Measurements from ENCODE around the gene STRIT1. TPM values are rescaled to one million over a fixed set of nuclear protein-coding genes. Genes with fewer than 3 reads are reported as not detected.
"Not testable (repeated sequence)": the region's sequence is repeated elsewhere in the genome, so short reads cannot be mapped to it uniquely, and the experiment has no call there.

The STRIT1 gene
- total RNA-seq, 1 experiment from 2014 or later, result not detected

GRCh38 chr3:155283092-155284056, 10.1 kb downstream of the STRIT1 start:
- intact Hi-C loops (cut with micrococcal nuclease; ENCODE audit: unreplicated experiment), result loop anchor here (1.0 to 2.0 kb wide), 3 partner anchors 13 to 37 kb away; no protein-coding TSS in a partner anchor
- no peak overlapping the region for H3K27ac Mint-ChIP-seq (ENCODE audit: unreplicated experiment)
- no peaks in the 10 kb centered on the region for H3K27me3 Mint-ChIP-seq (ENCODE audit: unreplicated experiment)
- no peaks in the 10 kb centered on the region for H3K4me1 Mint-ChIP-seq (ENCODE audit: low read depth, unreplicated experiment)
- BruUV-seq (replicated peaks), result no TSS peak
- H3K4me3 Mint-ChIP-seq (ENCODE audit: low read depth, unreplicated experiment), result no peak overlapping the region
- CTCF ChIA-PET, result interaction anchor here (1.1 kb wide), 1 partner anchor 25 kb away, joined by 3 read pairs; no protein-coding TSS in a partner anchor
- TF ChIP-seq CTCF (IDR thresholded peaks at IDR 0.05; ENCODE audit: unreplicated experiment), result no peak
- H3K9me3 Mint-ChIP-seq (ENCODE audit: low read depth, unreplicated experiment), result peaks cover 15% of the 10 kb centered on the region
- no peaks in the 10 kb centered on the region for H3K36me3 Mint-ChIP-seq (ENCODE audit: insufficient read depth, unreplicated experiment)
- peak; percentile 21 for DNase-seq

GRCh38 chr3:155282385-155283091, 10.9 kb downstream of the STRIT1 start:
- Mint-ChIP-seq H3K27me3 (ENCODE audit: unreplicated experiment) (no peaks in the 10 kb centered on the region), H3K4me1 (ENCODE audit: low read depth, unreplicated experiment) (no peaks in the 10 kb centered on the region), H3K36me3 (ENCODE audit: insufficient read depth, unreplicated experiment) (no peaks in the 10 kb centered on the region), H3K27ac (ENCODE audit: unreplicated experiment) (no peak overlapping the region), H3K9me3 (ENCODE audit: low read depth, unreplicated experiment) (peaks cover 15% of the 10 kb centered on the region), H3K4me3 (ENCODE audit: low read depth, unreplicated experiment) (no peak overlapping the region)
- no TSS peak for BruUV-seq (replicated peaks)
- TF ChIP-seq CTCF (IDR thresholded peaks at IDR 0.05; ENCODE audit: unreplicated experiment), result no peak
- DNase-seq, result peak; percentile 67
- CTCF ChIA-PET, result no interaction called here
- intact Hi-C loops (cut with micrococcal nuclease; ENCODE audit: unreplicated experiment), result loop anchor here (1.0 to 2.0 kb wide), 3 partner anchors 12 to 38 kb away; no protein-coding TSS in a partner anchor

- DNase-seq, result no peak
- no TSS peak for BruUV-seq (replicated peaks)
- intact Hi-C loops (cut with micrococcal nuclease; ENCODE audit: unreplicated experiment), result loop anchor here (2.0 kb wide), 2 partner anchors 31 to 39 kb away; no protein-coding TSS in a partner anchor
- Mint-ChIP-seq H3K36me3 (ENCODE audit: insufficient read depth, unreplicated experiment) (no peaks in the 10 kb centered on the region), H3K4me1 (ENCODE audit: low read depth, unreplicated experiment) (no peaks in the 10 kb centered on the region), H3K9me3 (ENCODE audit: low read depth, unreplicated experiment) (peaks cover 15% of the 10 kb centered on the region), H3K27me3 (ENCODE audit: unreplicated experiment) (no peaks in the 10 kb centered on the region), H3K27ac (ENCODE audit: unreplicated experiment) (no peak overlapping the region), H3K4me3 (ENCODE audit: low read depth, unreplicated experiment) (no peak overlapping the region)
- TF ChIP-seq CTCF (IDR thresholded peaks at IDR 0.05; ENCODE audit: unreplicated experiment), result no peak
- CTCF ChIA-PET, result no interaction called here
Observed at GRCh38 chr3:155281912-155282311, 11.6 kb downstream of the STRIT1 start.

GRCh38 chr3:155276089-155276488, 17.4 kb downstream of the STRIT1 start:
- DNase-seq; H3K36me3 Mint-ChIP-seq (ENCODE audit: insufficient read depth, unreplicated experiment); CTCF ChIA-PET; H3K4me3 Mint-ChIP-seq (ENCODE audit: low read depth, unreplicated experiment); H3K4me1 Mint-ChIP-seq (ENCODE audit: low read depth, unreplicated experiment); BruUV-seq (replicated peaks); H3K27ac Mint-ChIP-seq (ENCODE audit: unreplicated experiment); intact Hi-C loops (cut with micrococcal nuclease; ENCODE audit: unreplicated experiment); H3K27me3 Mint-ChIP-seq (ENCODE audit: unreplicated experiment): not testable (repeated sequence)
- H3K9me3 Mint-ChIP-seq (ENCODE audit: low read depth, unreplicated experiment), result peaks cover 15% of the 10 kb centered on the region

DNA sequence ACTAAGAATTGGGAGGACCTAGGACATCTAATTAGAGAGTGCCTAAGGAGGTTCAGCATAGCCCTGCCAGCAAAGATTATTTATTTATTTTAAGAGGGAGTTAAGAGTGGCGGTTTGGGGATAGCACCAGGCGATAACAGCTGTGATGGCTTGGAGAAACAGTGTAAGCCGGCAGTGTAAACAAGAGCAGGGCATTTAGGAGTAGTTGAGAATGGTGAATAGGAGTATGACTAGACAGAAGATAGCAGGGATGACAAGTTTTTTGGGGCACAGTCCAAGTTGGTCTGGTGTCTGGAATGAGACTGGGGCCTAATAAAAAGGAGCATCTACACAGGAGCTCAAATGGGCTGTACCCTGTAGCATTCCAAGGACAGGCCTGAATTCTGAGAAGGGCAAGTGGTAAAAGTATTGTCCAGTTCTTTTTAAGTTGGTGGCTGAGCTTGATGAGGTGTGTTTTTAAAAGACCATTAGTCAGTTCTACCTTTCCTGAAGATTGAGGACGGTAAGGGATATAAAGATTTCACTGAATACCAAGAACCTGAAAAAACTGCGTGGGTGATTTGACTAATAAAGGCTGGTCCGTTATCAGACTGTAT, 18.2 kb downstream of the STRIT1 start:
- H3K4me3 Mint-ChIP-seq (ENCODE audit: low read depth, unreplicated experiment); H3K36me3 Mint-ChIP-seq (ENCODE audit: insufficient read depth, unreplicated experiment); BruUV-seq (replicated peaks); H3K27me3 Mint-ChIP-seq (ENCODE audit: unreplicated experiment); intact Hi-C loops (cut with micrococcal nuclease; ENCODE audit: unreplicated experiment); CTCF ChIA-PET; DNase-seq; H3K27ac Mint-ChIP-seq (ENCODE audit: unreplicated experiment): not testable (repeated sequence)
- Mint-ChIP-seq H3K4me1 (ENCODE audit: low read depth, unreplicated experiment) (peaks cover 16% of the 10 kb centered on the region), H3K9me3 (ENCODE audit: low read depth, unreplicated experiment) (peaks cover 14% of the 10 kb centered on the region)

GRCh38 chr3:155274435-155274834, 19.0 kb downstream of the STRIT1 start:
- H3K4me3 Mint-ChIP-seq (ENCODE audit: low read depth, unreplicated experiment); intact Hi-C loops (cut with micrococcal nuclease; ENCODE audit: unreplicated experiment); BruUV-seq (replicated peaks); H3K9me3 Mint-ChIP-seq (ENCODE audit: low read depth, unreplicated experiment); DNase-seq; H3K27me3 Mint-ChIP-seq (ENCODE audit: unreplicated experiment); H3K27ac Mint-ChIP-seq (ENCODE audit: unreplicated experiment); CTCF ChIA-PET; H3K36me3 Mint-ChIP-seq (ENCODE audit: insufficient read depth, unreplicated experiment): not testable (repeated sequence)
- H3K4me1 Mint-ChIP-seq (ENCODE audit: low read depth, unreplicated experiment), result peaks cover 24% of the 10 kb centered on the region
